Stomach (tissue), 4 donors: Measurements from ENCODE around the gene TCFL5.

Experiments
- CTCF ChIP-seq, 7 experiments: fragments of 450-650 bp in 4 of 7; fragments of 200-600 bp in 3 of 7; sonication (generic) in 3 of 7; IDR thresholded peaks; one replicate each; pipeline ENCODE4 v1.5.1; 2016 to 2019; ENCODE audit warnings: antibody characterized with exemption in 7 of 7, control low read depth in 2 of 7, mild to moderate bottlenecking in 1 of 7
- EP300 ChIP-seq: sonication (generic); formaldehyde crosslinking; IDR thresholded peaks from one replicate; pipeline ENCODE4 v1.6.1; 2017; ENCODE audit warnings: antibody characterized with exemption
- POLR2A ChIP-seq, 4 donors: fragments of 450-650 bp; IDR thresholded peaks; one replicate each; pipeline ENCODE4 v1.6.1; 2016; ENCODE audit warnings: antibody characterized with exemption in 4 of 4, control low read depth in 2 of 4, mild to moderate bottlenecking in 1 of 4, moderate library complexity in 1 of 4
- POLR2AphosphoS5 ChIP-seq, 3 donors: sonication (generic); formaldehyde crosslinking; IDR thresholded peaks; one replicate each; pipeline ENCODE4 v1.6.1; 2016; ENCODE audit warnings: antibody characterized with exemption in 3 of 3

- TF ChIP-seq CTCF (IDR thresholded peaks at IDR 0.05) = no peak
- no peak for TF ChIP-seq POLR2A (IDR thresholded peaks at IDR 0.05)
- no peak for TF ChIP-seq POLR2AphosphoS5 (IDR thresholded peaks at IDR 0.05)
- no peak for TF ChIP-seq EP300
Measured at GRCh38 chr20:62825986-62826645, 35.5 kb downstream of the TCFL5 start.
